ENCODE measurements around the gene SMLR1. TPM values are rescaled to one million over a fixed set of nuclear protein-coding genes. Genes with fewer than 3 reads are reported as not detected.
A peak's percentile ranks its signal among the peaks of the same experiment; 100 is the strongest.

The SMLR1 gene
- total RNA-seq, 1 experiment from 2014 or later, result not detected

DNA sequence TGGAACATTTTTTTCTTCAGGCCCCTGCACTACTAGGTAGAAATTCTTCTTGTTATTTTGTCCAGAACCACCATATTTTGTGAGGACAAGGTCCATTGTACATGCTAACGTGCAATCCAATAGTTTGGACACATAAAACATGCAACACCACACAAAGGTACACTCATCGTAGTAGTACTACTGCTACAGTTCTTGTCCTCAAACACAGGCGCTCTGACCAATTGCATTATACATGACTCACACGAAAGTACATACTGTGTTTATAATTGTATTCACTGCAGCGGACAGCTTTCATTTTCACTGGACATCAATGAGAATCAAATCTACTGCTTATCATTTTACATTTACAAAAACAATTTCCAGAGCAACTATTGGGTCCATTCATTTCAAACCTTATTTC is 15.3 kb upstream of the SMLR1 start:
- H3K9ac ChIP-seq (ENCODE audit: low read length), result no peak overlapping the region
- no peaks in the 10 kb centered on the region for H3K4me1 ChIP-seq (ENCODE audit: insufficient read depth, low read length)
- H2AFZ ChIP-seq (ENCODE audit: low read length), result no peak overlapping the region
- BruUV-seq (replicated peaks), result no TSS peak
- H3K4me2 ChIP-seq (ENCODE audit: low read length), result 0 out of 2 replicates have a peak overlapping the region, but pooled peaks have one; percentile 8
- no peaks in the 10 kb centered on the region for H3K27me3 ChIP-seq (ENCODE audit: low read length)
- no peaks in the 10 kb centered on the region for H3K36me3 ChIP-seq (ENCODE audit: low read depth, low read length)
- H3F3A ChIP-seq (ENCODE audit: low read length, unreplicated experiment), result no peaks in the 10 kb centered on the region
- H3K9me3 ChIP-seq (ENCODE audit: low read length), result no peaks in the 10 kb centered on the region
- ATAC-seq (peak; percentile 68), DNase-seq (peak; percentile 40)
- no peak overlapping the region for H3K4me3 ChIP-seq (ENCODE audit: low read length)
- no peaks in the 10 kb centered on the region for H3K9me2 ChIP-seq (replicated peaks; ENCODE audit: low read length)
- TF ChIP-seq, protein P1, sequence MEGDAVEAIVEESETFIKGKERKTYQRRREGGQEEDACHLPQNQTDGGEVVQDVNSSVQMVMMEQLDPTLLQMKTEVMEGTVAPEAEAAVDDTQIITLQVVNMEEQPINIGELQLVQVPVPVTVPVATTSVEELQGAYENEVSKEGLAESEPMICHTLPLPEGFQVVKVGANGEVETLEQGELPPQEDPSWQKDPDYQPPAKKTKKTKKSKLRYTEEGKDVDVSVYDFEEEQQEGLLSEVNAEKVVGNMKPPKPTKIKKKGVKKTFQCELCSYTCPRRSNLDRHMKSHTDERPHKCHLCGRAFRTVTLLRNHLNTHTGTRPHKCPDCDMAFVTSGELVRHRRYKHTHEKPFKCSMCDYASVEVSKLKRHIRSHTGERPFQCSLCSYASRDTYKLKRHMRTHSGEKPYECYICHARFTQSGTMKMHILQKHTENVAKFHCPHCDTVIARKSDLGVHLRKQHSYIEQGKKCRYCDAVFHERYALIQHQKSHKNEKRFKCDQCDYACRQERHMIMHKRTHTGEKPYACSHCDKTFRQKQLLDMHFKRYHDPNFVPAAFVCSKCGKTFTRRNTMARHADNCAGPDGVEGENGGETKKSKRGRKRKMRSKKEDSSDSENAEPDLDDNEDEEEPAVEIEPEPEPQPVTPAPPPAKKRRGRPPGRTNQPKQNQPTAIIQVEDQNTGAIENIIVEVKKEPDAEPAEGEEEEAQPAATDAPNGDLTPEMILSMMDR (conservative IDR thresholded peaks at IDR 0.05; ENCODE audit: low read depth, low read length), result no peak
- TF ChIP-seq EZH2phosphoT487 (IDR thresholded peaks at IDR 0.05; ENCODE audit: borderline replicate concordance, low read length) (no peak), EZH2 (IDR thresholded peaks at IDR 0.05; ENCODE audit: low read length, unreplicated experiment) (no peak)
- intact Hi-C loops (cut with micrococcal nuclease), result no loop called here
- H3K79me2 ChIP-seq (ENCODE audit: low read length), result no peaks in the 10 kb centered on the region
- no peak overlapping the region for H3K27ac ChIP-seq (ENCODE audit: low read length)
- ChIA-PET POLR2A (ENCODE audit: unreplicated experiment) (interaction anchor here (0.5 kb wide), 1 partner anchor 676 kb away, joined by 3 read pairs; no protein-coding TSS in a partner anchor), CTCF (no interaction called here)
- no peaks in the 10 kb centered on the region for H4K20me1 ChIP-seq (ENCODE audit: low read length)

DNA sequence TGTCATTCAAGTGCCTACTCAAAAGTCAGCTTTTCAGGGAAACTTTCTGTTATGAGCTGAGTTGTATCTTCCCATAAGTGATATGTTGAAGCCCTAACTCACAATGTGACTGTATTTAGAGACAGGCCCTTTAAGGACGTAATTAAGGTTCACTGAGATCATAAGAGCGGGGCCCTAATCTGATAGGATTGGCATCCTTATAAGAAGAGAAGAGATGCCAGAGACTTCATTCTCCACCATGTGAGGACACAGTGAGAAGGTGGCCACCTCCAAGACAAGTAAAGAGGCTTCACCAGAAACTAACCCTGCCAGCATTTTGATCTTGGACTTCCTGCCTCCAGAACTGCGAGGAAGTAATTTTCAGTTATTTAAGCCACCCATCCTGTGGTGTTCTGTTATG is 12.7 kb upstream of the SMLR1 start:
- Histone ChIP-seq H3K27me3 (ENCODE audit: low read length) (no peaks in the 10 kb centered on the region), H3K4me1 (ENCODE audit: insufficient read depth, low read length) (no peaks in the 10 kb centered on the region), H3K9me2 (replicated peaks; ENCODE audit: low read length) (no peaks in the 10 kb centered on the region), H3K9ac (ENCODE audit: low read length) (no peak overlapping the region), H2AFZ (ENCODE audit: low read length) (no peak overlapping the region), H4K20me1 (ENCODE audit: low read length) (no peaks in the 10 kb centered on the region), H3K4me2 (ENCODE audit: low read length) (no peak overlapping the region), H3K79me2 (ENCODE audit: low read length) (no peaks in the 10 kb centered on the region), H3K4me3 (ENCODE audit: low read length) (no peak overlapping the region), H3K9me3 (ENCODE audit: low read length) (no peaks in the 10 kb centered on the region), H3K36me3 (ENCODE audit: low read depth, low read length) (no peaks in the 10 kb centered on the region), H3F3A (ENCODE audit: low read length, unreplicated experiment) (no peaks in the 10 kb centered on the region), H3K27ac (ENCODE audit: low read length) (no peak overlapping the region)
- CTCF ChIA-PET, result no interaction called here
- DNase-seq, result no peak
- TF ChIP-seq, protein P1 (conservative IDR thresholded peaks at IDR 0.05; ENCODE audit: low read depth, low read length), result no peak
- TF ChIP-seq EZH2phosphoT487 (IDR thresholded peaks at IDR 0.05; ENCODE audit: borderline replicate concordance, low read length), result no peak
- no peak for TF ChIP-seq EZH2 (IDR thresholded peaks at IDR 0.05; ENCODE audit: low read length, unreplicated experiment)
- BruUV-seq (replicated peaks), result no TSS peak
- no peak for ATAC-seq
- POLR2A ChIA-PET (ENCODE audit: unreplicated experiment), result no interaction called here
- intact Hi-C loops (cut with micrococcal nuclease), result no loop called here

GRCh38 chr6:130815200-130816071 is 11.8 kb upstream of the SMLR1 start:
- Histone ChIP-seq H3K79me2 (ENCODE audit: low read length) (no peaks in the 10 kb centered on the region), H2AFZ (ENCODE audit: low read length) (no peak overlapping the region), H4K20me1 (ENCODE audit: low read length) (no peaks in the 10 kb centered on the region), H3K9ac (ENCODE audit: low read length) (no peak overlapping the region), H3K4me1 (ENCODE audit: insufficient read depth, low read length) (no peaks in the 10 kb centered on the region), H3K27ac (ENCODE audit: low read length) (no peak overlapping the region), H3K4me2 (ENCODE audit: low read length) (no peak overlapping the region), H3F3A (ENCODE audit: low read length, unreplicated experiment) (no peaks in the 10 kb centered on the region), H3K9me2 (replicated peaks; ENCODE audit: low read length) (no peaks in the 10 kb centered on the region), H3K9me3 (ENCODE audit: low read length) (no peaks in the 10 kb centered on the region), H3K4me3 (ENCODE audit: low read length) (no peak overlapping the region), H3K27me3 (ENCODE audit: low read length) (no peaks in the 10 kb centered on the region), H3K36me3 (ENCODE audit: low read depth, low read length) (no peaks in the 10 kb centered on the region)
- DNase-seq (no peak), ATAC-seq (no peak)
- CTCF ChIA-PET, result interaction anchor here (0.6 kb wide), 1 partner anchor 239 kb away, joined by 3 read pairs; no protein-coding TSS in a partner anchor
- TF ChIP-seq, protein P1 (conservative IDR thresholded peaks at IDR 0.05; ENCODE audit: low read depth, low read length), result no peak
- no peak for TF ChIP-seq EZH2phosphoT487 (IDR thresholded peaks at IDR 0.05; ENCODE audit: borderline replicate concordance, low read length)
- TF ChIP-seq EZH2 (IDR thresholded peaks at IDR 0.05; ENCODE audit: low read length, unreplicated experiment), result no peak
- intact Hi-C loops (cut with micrococcal nuclease), result no loop called here
- no TSS peak for BruUV-seq (replicated peaks)
- POLR2A ChIA-PET (ENCODE audit: unreplicated experiment), result no interaction called here

Measured in PC-3 (cell line).